DND-41 (cell line): Measurements from ENCODE around the gene ZNF541.

Source experiments
- ATAC-seq: fragments of 200-7000 bp; cut with Tn5 transposase; 3 replicates; pipeline ENCODE4 v1.9.1; 2021; ENCODE audit warnings: low read depth; ENCODE audit not compliant: insufficient read depth
- DNase-seq: peaks from one replicate; pipeline ENCODE4 v3.0.0-alpha.2; 2020
- H2AFZ ChIP-seq: 2 replicates; pipeline ENCODE4 v1.6.0; 2012; ENCODE audit warnings: low read depth, low read length
- H3K27ac ChIP-seq: 2 replicates; pipeline ENCODE4 v1.5.1; 2012; ENCODE audit warnings: low read length, inconsistent platforms
- H3K27me3 ChIP-seq: fragments of 200-600 bp; sonication (generic); 2 replicates; pipeline ENCODE4 v1.6.0; 2012; ENCODE audit warnings: low read length, mild to moderate bottlenecking, inconsistent platforms; ENCODE audit not compliant: insufficient read depth, poor library complexity
- H3K36me3 ChIP-seq: 2 replicates; pipeline ENCODE4 v1.5.1; 2012; ENCODE audit warnings: low read length, inconsistent platforms; ENCODE audit not compliant: insufficient read depth
- H3K4me1 ChIP-seq: 2 replicates; pipeline ENCODE4 v1.5.1; 2012; ENCODE audit warnings: mild to moderate bottlenecking, low read length; ENCODE audit not compliant: insufficient read depth
- H3K4me2 ChIP-seq: 2 replicates; pipeline ENCODE4 v1.6.0; 2012; ENCODE audit warnings: mild to moderate bottlenecking, moderate library complexity, low read length, inconsistent platforms; ENCODE audit not compliant: insufficient read depth
- H3K4me3 ChIP-seq, 2 experiments: fragments of 200-600 bp in 1 of 2; shearing (Covaris generic) in 1 of 2; 2 replicates each; pipeline ENCODE4 v1.5.1; 2012 to 2016; ENCODE audit warnings: inconsistent platforms in 2 of 2, low read length in 2 of 2, mild to moderate bottlenecking in 2 of 2, low read depth in 1 of 2, moderate library complexity in 1 of 2
- H3K79me2 ChIP-seq: 2 replicates; pipeline ENCODE4 v1.6.0; 2012; ENCODE audit warnings: low read length, inconsistent platforms; ENCODE audit not compliant: insufficient read depth
- H3K9ac ChIP-seq: 2 replicates; pipeline ENCODE4 v1.6.0; 2012; ENCODE audit warnings: low read depth, mild to moderate bottlenecking, inconsistent platforms, low read length, moderate library complexity
- H3K9me3 ChIP-seq: 2 replicates; pipeline ENCODE4 v1.5.1; 2012; ENCODE audit warnings: low read length, moderate library complexity, mild to moderate bottlenecking, inconsistent platforms; ENCODE audit not compliant: insufficient read depth, severe bottlenecking
- H4K20me1 ChIP-seq: 2 replicates; pipeline ENCODE4 v1.6.0; 2012; ENCODE audit warnings: low read length; ENCODE audit not compliant: insufficient read depth
- CTCF ChIP-seq: IDR thresholded peaks from 2 replicates; pipeline ENCODE4 v1.5.1; 2012; ENCODE audit warnings: borderline replicate concordance, low read length, moderate library complexity, mild to moderate bottlenecking; ENCODE audit not compliant: poor library complexity, severe bottlenecking; ENCODE audit errors: extremely low read depth
- EZH2 ChIP-seq: IDR thresholded peaks from 3 replicates; pipeline ENCODE4 v1.6.1; 2012; ENCODE audit warnings: borderline replicate concordance, low read depth, mild to moderate bottlenecking, moderate library complexity, low read length, inconsistent platforms; ENCODE audit not compliant: severe bottlenecking

ZNF541 gene

GRCh38 chr19:47581605-47582319, 8.8 kb upstream of the ZNF541 start:
- peaks cover 5% of the 10 kb centered on the region for H3K9me3 ChIP-seq
- no peak overlapping the region for H3K4me3 ChIP-seq
- no peak for TF ChIP-seq EZH2
- no peak for TF ChIP-seq CTCF
- no peak overlapping the region for H3K4me2 ChIP-seq
- no peaks in the 10 kb centered on the region; the same call in 1 of the 2 replicates for H4K20me1 ChIP-seq
- no peak overlapping the region for H3K9ac ChIP-seq
- no peaks in the 10 kb centered on the region for H3K79me2 ChIP-seq
- no peaks in the 10 kb centered on the region for H3K27me3 ChIP-seq
- H2AFZ ChIP-seq, result no peak overlapping the region
- no peaks in the 10 kb centered on the region for H3K4me1 ChIP-seq
- no peak for ATAC-seq
- H3K36me3 ChIP-seq, result no peaks in the 10 kb centered on the region
- H3K27ac ChIP-seq, result no peak overlapping the region
- DNase-seq, result no peak

GRCh38 chr19:47580397-47580796, 7.4 kb upstream of the ZNF541 start:
- Histone ChIP-seq H2AFZ (no peak overlapping the region), H3K4me1 (no peaks in the 10 kb centered on the region), H3K27ac (no peak overlapping the region), H3K36me3 (no peaks in the 10 kb centered on the region), H4K20me1 (no peaks in the 10 kb centered on the region; the same call in 1 of the 2 replicates), H3K27me3 (no peaks in the 10 kb centered on the region), H3K9me3 (no peaks in the 10 kb centered on the region), H3K4me2 (no peak overlapping the region), H3K9ac (no peak overlapping the region), H3K79me2 (no peaks in the 10 kb centered on the region), H3K4me3 (no peak overlapping the region)
- no peak for TF ChIP-seq EZH2
- no peak for TF ChIP-seq CTCF
- DNase-seq (no peak), ATAC-seq (no peak)

- no peak for ATAC-seq
- no peak overlapping the region for H2AFZ ChIP-seq
These were observed 313 bp downstream of the ZNF541 start for GRCh38 chr19:47572635-47573034.

More at GRCh38 chr19:47572635-47573034, 313 bp downstream of the ZNF541 start:
- Histone ChIP-seq H3K27me3 (peaks cover 8% of the 10 kb centered on the region), H3K4me1 (no peaks in the 10 kb centered on the region), H3K4me3 (no peak overlapping the region), H3K27ac (no peak overlapping the region), H4K20me1 (no peaks in the 10 kb centered on the region), H3K36me3 (no peaks in the 10 kb centered on the region), H3K4me2 (no peak overlapping the region), H3K79me2 (no peaks in the 10 kb centered on the region), H3K9ac (no peak overlapping the region), H3K9me3 (no peaks in the 10 kb centered on the region)
- DNase-seq, result no peak
- TF ChIP-seq EZH2 (no peak), CTCF (no peak)
